ENCODE data around the gene ZMYM3. TPM values are rescaled to one million over a fixed set of nuclear protein-coding genes. Genes with fewer than 3 reads are reported as not detected.

Gene ZMYM3
- total and polyA plus RNA-seq, 2 of the 4 experiments (the other 2 are of a cell fraction): 10.0 to 28.1 TPM

GRCh38 chrX:71250841-71251240 lies 3.1 kb downstream of the ZMYM3 start:
- intact Hi-C loops (cut with micrococcal nuclease): loop anchor here (5.0 kb wide), 1 partner anchor 116 kb away; the partner anchor contains the start of gene TAF1
- Histone ChIP-seq H3K4me3 (ENCODE audit: insufficient read depth, low read depth, low read length) (no peak overlapping the region), H2BK5ac (ENCODE audit: low read depth, low read length, poor library complexity, severe bottlenecking) (no peak overlapping the region), H3K4ac (ENCODE audit: low read depth, low read length) (no peak overlapping the region), H3K27ac (ENCODE audit: insufficient read depth, low read length) (no peak overlapping the region), H2BK20ac (ENCODE audit: low read depth, low read length) (no peak overlapping the region), H2AFZ (replicated peaks; ENCODE audit: low read length, poor library complexity) (no peak overlapping the region), H2AK9ac (replicated peaks; ENCODE audit: low read depth, low read length, poor library complexity) (no peak overlapping the region), H2BK15ac (ENCODE audit: low read depth, low read length) (no peak overlapping the region), H2AK5ac (ENCODE audit: low read depth, low read length) (no peak overlapping the region), H3K56ac (ENCODE audit: extremely low read depth, insufficient read depth, low read length) (no peak overlapping the region), H3K9me1 (ENCODE audit: insufficient read depth, low read length) (0 out of 2 replicates have a peak, but pooled peaks cover 2% of the 10 kb centered on the region), H3K27me3 (ENCODE audit: control insufficient read depth, insufficient read depth, low read length) (peaks cover 2% of the 10 kb centered on the region; the same call in 1 of the 2 replicates), H3K23ac (ENCODE audit: low read depth, low read length) (no peak overlapping the region), H3K18ac (ENCODE audit: low read depth, low read length) (no peak overlapping the region), H4K8ac (ENCODE audit: low read depth in 2 of 2, low read length in 2 of 2) (no peak overlapping the region), H2BK120ac (ENCODE audit: low read depth, low read length) (no peak overlapping the region), H3K9ac (ENCODE audit: low read depth, low read length) (no peak overlapping the region), H3K36me3 (ENCODE audit: control insufficient read depth, insufficient read depth, low read length) (peaks cover 37% of the 10 kb centered on the region), H3K79me1 (ENCODE audit: low read depth in 1 of 2, low read length in 2 of 2) (peaks cover 3 to 27% of the 10 kb centered on the region in 2 experiments), H3K4me2 (ENCODE audit: low read depth, low read length) (no peak overlapping the region), H3K4me1 (ENCODE audit: control insufficient read depth, insufficient read depth, low read length) (peaks cover 5% of the 10 kb centered on the region), H3K9me3 (ENCODE audit: control insufficient read depth, insufficient read depth, low read length) (no peaks in the 10 kb centered on the region), H4K20me1 (ENCODE audit: insufficient read depth, low read length) (no peaks in the 10 kb centered on the region), H4K5ac (ENCODE audit: low read depth, low read length) (no peak overlapping the region), H4K91ac (ENCODE audit: insufficient read depth, low read depth, low read length) (no peak overlapping the region), H3K14ac (replicated peaks; ENCODE audit: low read depth, low read length) (no peak overlapping the region)
- DNase-seq (no peak), ATAC-seq (ENCODE audit: low read depth) (no peak)
- TF ChIP-seq MAFK (IDR thresholded peaks at IDR 0.05; ENCODE audit: low read depth, low read length) (no peak), POLR2A (IDR thresholded peaks at IDR 0.05; ENCODE audit: low read depth, low read length) (no peak), CHD1 (IDR thresholded peaks at IDR 0.05; ENCODE audit: low read depth, low read length) (no peak), NFE2L2 (IDR thresholded peaks at IDR 0.05; ENCODE audit: low read depth, low read length) (no peak), MXI1 (IDR thresholded peaks at IDR 0.05; ENCODE audit: borderline replicate concordance, low read depth, low read length) (no peak), SMC3 (IDR thresholded peaks at IDR 0.05; ENCODE audit: low read depth, low read length) (no peak), RAD21 (IDR thresholded peaks at IDR 0.05; ENCODE audit: low read length) (no peak), RCOR1 (IDR thresholded peaks at IDR 0.05; ENCODE audit: insufficient replicate concordance, low read length) (no peak), RFX5 (IDR thresholded peaks at IDR 0.05; ENCODE audit: low read depth, low read length) (no peak), MAZ (IDR thresholded peaks at IDR 0.05; ENCODE audit: borderline replicate concordance, low read depth, low read length) (no peak), FOS (IDR thresholded peaks at IDR 0.05; ENCODE audit: low read depth, low read length) (no peak), CEBPB (IDR thresholded peaks at IDR 0.05; ENCODE audit: low read depth, low read length) (no peak), BHLHE40 (IDR thresholded peaks at IDR 0.05; ENCODE audit: low read depth, low read length) (no peak)
- TF ChIP-seq, protein P1, sequence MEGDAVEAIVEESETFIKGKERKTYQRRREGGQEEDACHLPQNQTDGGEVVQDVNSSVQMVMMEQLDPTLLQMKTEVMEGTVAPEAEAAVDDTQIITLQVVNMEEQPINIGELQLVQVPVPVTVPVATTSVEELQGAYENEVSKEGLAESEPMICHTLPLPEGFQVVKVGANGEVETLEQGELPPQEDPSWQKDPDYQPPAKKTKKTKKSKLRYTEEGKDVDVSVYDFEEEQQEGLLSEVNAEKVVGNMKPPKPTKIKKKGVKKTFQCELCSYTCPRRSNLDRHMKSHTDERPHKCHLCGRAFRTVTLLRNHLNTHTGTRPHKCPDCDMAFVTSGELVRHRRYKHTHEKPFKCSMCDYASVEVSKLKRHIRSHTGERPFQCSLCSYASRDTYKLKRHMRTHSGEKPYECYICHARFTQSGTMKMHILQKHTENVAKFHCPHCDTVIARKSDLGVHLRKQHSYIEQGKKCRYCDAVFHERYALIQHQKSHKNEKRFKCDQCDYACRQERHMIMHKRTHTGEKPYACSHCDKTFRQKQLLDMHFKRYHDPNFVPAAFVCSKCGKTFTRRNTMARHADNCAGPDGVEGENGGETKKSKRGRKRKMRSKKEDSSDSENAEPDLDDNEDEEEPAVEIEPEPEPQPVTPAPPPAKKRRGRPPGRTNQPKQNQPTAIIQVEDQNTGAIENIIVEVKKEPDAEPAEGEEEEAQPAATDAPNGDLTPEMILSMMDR (conservative IDR thresholded peaks at IDR 0.05; ENCODE audit: low read depth, low read length): no peak
- TF ChIP-seq, protein P2, sequence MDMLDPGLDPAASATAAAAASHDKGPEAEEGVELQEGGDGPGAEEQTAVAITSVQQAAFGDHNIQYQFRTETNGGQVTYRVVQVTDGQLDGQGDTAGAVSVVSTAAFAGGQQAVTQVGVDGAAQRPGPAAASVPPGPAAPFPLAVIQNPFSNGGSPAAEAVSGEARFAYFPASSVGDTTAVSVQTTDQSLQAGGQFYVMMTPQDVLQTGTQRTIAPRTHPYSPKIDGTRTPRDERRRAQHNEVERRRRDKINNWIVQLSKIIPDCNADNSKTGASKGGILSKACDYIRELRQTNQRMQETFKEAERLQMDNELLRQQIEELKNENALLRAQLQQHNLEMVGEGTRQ (IDR thresholded peaks at IDR 0.05; ENCODE audit: low read depth, low read length): no peak
- TF ChIP-seq, protein P3, sequence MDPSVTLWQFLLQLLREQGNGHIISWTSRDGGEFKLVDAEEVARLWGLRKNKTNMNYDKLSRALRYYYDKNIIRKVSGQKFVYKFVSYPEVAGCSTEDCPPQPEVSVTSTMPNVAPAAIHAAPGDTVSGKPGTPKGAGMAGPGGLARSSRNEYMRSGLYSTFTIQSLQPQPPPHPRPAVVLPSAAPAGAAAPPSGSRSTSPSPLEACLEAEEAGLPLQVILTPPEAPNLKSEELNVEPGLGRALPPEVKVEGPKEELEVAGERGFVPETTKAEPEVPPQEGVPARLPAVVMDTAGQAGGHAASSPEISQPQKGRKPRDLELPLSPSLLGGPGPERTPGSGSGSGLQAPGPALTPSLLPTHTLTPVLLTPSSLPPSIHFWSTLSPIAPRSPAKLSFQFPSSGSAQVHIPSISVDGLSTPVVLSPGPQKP (IDR thresholded peaks at IDR 0.05; ENCODE audit: borderline replicate concordance, low read depth, low read length): no peak
- in situ Hi-C loops (cut with MboI; ENCODE audit: low sequenced_read_pairs): no loop called here
- BruUV-seq (replicated peaks): no TSS peak
- POLR2A ChIA-PET (ENCODE audit: unreplicated experiment): no interaction called here
- dilution Hi-C loops (cut with HindIII; ENCODE audit: low sequenced_read_pairs, unreplicated experiment): no loop called here
- no CpG with 5 or more reads among the region's 9 CpGs for WGBS, 2 experiments (ENCODE audit: extremely low coverage in 2 of 2, insufficient read length in 1 of 2)
- CTCF ChIA-PET: no interaction called here

Measured in IMR-90 (cell line).